GM18858 (cell line): ENCODE data around the gene ENTR1.

Source experiments
- ATAC-seq: cut with Tn5 transposase; IDR thresholded peaks from one replicate; pipeline ENCODE4 v1.9.1; 2021; ENCODE audit not compliant: unreplicated experiment

The ENTR1 gene

GRCh38 chr9:136378170-136379002 lies 32.0 kb downstream of the ENTR1 start:
- no peak for ATAC-seq

DNA sequence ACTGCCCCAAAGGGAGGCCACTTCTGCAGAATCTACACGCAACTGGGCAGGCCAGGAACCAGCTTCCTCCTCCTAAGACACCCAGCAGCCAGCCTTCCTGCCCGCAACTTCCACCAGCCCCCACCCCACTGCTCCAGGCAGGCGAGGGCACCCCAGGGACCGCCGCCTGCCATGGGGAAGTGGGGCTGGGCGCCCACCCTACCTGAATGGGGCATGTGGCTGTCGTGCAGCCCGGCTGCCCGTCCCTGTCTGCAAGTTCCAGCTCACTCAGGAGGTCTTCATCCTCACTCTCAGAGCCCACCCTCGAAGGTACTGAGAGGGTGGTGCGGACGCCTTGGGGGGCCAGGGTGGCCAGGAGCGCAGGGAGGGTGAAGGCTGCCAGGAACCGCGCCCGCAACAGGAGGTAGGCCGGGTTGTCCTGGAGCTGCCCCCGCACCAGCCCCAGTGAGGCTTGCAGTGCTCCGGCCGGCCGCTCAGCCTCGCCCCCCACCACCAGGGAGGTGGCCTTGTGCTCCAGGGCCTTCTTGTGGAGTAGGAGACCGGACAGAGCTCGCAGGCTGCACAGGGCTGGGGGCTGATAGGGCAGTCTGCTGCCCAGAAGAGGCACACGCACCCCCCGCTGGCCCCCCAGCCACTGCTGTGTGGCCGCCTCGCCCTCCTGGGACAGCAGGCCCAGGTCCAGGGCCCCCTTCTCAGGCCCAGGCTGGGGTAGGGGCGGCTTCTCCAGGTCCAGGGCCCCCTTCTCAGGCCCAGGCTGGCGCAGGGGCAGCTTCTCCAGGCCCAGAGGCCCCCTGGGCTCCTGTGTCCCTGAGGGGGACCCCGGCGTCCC lies 32.9 kb downstream of the ENTR1 start:
- no peak for ATAC-seq

- no peak for ATAC-seq
Observed at GRCh38 chr9:136376457-136376856, 34.0 kb downstream of the ENTR1 start.

DNA sequence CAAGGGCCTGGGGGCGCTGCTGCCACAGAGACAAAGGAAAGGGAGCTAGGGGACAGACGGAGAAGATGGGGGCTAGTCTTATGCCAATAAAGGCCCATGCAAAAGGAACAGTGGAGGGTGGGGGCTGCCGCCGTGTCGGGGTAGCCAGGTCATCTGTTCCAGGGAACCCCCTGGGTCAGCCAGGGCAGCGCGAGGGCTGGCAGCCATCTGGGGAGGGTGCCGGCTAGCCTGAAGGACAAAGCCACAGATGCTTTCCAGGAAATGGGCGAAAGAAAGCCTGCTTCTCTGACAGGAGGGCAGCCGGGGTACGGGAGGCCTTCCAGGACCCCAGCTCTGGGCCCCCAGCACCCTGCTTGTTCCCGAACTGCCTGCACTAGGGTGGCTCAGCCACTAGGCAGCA lies 35.3 kb downstream of the ENTR1 start:
- no peak for ATAC-seq

DNA sequence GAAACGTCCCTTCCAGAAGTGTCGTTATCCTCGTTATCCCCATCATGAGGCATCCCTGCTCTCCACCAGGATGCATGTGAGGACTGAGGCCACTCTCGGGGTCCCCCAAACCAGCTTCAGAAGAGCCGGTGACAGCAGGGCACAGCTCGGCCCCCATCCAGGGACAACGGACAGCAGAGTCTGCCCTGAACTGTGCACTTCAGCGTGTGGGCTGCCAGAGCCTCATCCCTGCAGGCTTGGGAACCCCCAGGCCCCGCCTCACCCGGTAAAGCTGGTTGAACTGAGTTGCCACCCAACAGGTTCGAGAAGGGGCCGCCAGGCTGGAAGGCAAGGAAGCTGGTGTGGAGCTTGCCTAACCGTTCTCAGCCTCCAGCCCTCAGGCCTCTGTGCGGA lies 36.2 kb downstream of the ENTR1 start:
- no peak for ATAC-seq

DNA sequence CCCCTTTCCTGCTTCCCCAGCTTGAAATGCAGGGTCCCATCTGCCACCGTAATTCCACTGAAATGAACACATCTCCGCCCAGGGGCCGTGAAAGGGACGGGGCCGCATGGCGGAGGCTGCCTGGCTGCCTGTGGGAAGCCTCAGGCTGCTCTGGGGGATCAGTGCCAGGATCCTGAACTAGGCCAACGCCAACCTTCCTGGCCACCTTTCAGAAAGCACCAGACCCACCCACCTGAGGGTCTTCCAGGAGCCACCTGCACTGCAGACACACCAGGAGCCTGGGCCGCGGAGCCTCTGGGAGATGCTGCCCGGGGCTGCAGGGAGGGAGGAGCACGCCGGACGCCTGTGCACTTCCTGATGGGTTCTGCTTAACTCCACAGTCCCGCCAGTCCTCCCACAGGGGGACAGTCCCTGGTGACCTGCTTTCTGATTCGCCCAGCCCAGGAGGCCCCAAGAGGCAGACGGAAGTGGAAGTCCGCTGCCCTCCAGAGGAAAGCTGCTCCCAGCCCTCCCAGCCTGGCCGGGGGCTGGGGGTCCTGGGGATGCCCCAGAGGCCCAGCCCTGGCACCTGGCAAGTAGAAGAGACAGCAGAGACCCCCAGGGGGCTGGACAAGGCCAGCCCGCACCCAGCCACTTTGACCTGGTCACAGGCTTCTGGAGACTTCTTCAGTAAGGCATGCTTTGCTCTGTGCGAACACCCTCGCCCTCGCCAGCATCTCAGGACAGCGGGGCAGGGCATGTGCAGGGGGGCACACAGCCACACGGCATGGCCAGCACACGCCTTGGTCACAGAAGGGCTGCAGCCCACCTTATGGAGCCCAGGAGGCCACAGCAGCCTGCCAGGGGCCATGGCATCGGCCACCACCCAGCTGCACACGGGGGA lies 36.9 kb downstream of the ENTR1 start, which contains the start of gene CARD9:
TSS of gene CARD9 (minus strand) at position 370 of the 883 bp plus-strand sequence. CDS start 1,591 bp downstream, outside the sequence.
- no peak for ATAC-seq

DNA sequence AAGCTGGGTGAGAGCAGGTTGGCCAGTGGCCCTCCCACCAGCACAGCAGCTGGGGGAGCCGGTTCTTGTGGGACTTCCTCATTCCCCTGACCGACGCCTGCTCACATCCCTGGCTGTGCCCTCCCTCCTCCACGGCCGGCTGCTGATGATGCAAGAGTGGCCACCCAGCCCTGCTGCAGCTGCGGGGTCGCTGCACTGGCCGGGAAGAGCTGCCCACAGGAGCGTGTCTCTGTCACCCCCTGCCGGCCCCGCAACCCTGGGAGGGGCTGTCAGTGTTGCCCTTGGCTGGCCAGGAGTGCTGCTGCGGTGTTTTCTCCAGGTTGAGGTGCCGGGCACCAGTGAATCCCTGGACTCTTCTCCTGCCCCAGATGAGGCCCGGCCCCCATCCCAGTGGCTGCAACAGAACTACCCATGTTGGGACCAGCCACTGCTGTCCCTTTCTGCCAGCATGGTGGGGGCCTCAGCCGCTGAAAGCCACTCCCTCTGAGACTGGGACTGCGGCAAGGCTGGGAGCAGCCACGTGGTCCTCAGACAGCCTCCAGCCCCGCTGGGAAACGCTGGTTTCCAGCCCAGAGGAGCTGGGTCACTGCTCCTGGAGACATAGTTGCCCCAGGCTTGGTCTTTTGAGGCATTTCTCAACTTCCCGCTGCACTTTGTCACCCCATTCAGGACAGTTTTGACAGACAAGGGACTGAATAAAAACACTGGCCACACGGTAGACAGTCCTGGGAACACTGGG lies 37.7 kb downstream of the ENTR1 start:
- no peak for ATAC-seq

GRCh38 chr9:136372006-136372405 lies 38.4 kb downstream of the ENTR1 start:
- ATAC-seq: no peak

- no peak for ATAC-seq
Observed at GRCh38 chr9:136371533-136371880, 38.9 kb downstream of the ENTR1 start.

DNA sequence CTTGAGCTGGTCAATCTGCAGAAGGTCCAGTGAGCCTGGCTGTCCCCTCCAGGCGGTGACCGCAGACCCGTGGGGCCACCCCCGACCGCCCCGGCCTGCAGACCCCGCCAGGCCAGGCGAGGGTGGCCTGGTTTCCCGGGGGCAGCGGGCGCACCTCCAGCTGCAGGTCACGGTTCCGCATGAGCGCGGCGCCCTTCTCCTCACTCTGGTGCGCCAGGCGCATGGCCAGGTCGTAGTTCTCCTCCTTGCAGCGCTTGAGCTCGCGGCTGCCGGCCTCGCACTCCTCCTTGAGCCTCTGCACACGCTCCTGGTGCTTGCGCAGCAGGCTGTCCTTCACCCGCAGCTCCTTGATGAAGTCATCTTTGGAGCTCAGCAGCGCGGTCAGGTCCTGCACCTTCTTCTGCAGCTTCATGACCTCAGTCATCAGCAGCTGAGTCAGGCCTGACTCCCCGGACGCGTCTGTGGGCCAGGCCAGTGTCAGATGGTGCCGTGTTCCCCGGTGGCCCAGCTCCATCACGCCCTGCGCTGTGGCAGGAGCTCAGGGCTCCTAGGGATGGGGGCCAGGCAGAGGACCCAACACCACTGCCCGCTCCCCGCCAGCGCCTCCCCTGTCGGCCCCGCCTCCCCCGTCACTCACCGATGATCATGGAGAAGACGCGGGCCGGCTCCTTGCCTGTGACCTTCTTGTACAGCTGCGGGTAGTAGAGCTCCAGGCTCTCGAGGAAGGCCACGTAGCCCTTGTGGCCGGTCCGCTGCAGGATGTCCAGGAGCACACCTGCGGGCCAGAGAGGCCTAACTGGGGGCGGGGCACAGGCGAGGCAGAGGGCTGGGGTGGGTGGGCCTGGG lies 39.5 kb downstream of the ENTR1 start:
- no peak for ATAC-seq

GRCh38 chr9:136370037-136370436 lies 40.4 kb downstream of the ENTR1 start:
- ATAC-seq: no peak

DNA sequence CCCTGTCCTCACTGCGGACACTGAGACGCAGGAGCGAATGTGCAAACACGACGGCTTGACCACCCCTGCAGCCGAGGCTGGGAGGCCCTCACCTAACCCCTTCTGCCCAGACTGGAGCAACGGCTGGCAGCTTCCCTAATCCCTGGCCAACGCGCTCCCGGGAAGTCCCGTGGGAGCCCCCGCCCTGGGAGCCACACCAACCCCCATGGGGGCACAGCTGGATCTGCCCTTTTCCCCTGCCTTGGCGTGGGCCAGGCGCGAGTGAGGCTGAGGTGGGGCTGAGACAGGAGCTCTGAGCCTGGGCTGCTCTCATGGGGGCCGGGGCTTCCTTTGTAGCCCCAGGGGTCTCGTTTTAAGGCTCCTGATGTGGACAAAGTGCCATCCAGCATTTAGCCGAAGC lies 42.2 kb downstream of the ENTR1 start:
- no peak for ATAC-seq

DNA sequence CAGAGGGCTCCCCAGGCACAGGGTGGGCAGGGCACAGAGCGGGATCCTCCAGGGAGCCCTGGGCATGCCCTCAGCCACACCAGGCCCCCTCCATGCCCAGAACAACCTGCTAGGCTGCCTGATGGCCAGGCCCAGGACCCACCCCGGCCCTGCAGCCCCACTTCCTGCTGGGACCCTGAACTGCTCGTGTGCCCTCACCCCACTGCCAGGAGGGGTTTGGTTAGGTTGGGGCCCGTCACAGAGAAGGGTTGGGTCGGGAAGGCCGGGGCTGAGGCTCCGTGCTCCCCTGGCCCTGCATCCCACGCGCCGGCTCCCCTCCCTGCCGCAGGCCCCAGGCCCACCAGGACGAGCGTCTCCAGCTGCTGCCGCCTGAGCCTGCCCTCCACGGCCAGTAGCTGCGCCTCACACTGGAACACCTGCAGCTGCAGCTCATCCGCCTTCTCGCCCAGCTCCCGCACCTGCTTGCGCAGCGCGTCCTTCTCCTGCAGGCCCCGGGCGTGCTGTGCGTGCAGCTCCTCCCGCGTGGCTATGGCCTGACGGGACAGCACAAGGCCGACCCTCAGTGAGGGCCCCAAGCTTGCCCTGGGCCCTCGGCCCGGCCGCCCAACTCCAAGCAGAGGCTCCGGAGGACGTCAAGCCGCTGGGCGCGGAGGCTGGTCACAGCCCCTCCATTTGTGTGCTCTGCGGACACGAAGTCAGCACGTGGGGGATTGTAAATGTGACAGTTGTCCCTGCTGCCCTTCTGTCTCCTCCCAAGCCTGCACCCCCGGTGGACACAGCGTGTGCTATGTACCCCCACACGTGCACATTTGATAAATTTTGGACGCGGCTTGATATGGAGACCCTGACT lies 42.9 kb downstream of the ENTR1 start:
- no peak for ATAC-seq

GRCh38 chr9:136366826-136367225 lies 43.6 kb downstream of the ENTR1 start:
- no peak for ATAC-seq

DNA sequence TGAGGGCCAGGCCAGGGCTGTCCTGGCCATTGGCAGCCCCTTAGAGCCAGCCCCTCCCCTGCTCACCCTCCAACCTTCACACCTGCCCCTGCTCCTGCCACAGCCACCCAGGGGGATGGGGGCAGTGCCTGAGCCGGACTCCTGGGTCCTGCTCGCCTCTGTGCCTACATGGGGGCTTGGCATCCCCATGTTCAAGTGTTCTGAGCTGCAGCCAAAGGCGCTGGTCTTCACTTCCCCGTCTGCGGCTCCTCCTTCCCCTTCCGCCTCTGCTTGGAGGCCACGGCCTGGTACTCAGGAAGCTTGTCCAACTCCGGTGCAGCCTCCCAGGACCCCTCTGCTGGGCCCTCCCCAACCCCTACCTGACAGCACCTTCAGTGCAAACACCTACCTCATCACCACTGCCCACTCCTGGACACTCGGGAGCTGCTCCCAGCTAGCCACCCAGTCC lies 44.6 kb downstream of the ENTR1 start:
- ATAC-seq: no peak

DNA sequence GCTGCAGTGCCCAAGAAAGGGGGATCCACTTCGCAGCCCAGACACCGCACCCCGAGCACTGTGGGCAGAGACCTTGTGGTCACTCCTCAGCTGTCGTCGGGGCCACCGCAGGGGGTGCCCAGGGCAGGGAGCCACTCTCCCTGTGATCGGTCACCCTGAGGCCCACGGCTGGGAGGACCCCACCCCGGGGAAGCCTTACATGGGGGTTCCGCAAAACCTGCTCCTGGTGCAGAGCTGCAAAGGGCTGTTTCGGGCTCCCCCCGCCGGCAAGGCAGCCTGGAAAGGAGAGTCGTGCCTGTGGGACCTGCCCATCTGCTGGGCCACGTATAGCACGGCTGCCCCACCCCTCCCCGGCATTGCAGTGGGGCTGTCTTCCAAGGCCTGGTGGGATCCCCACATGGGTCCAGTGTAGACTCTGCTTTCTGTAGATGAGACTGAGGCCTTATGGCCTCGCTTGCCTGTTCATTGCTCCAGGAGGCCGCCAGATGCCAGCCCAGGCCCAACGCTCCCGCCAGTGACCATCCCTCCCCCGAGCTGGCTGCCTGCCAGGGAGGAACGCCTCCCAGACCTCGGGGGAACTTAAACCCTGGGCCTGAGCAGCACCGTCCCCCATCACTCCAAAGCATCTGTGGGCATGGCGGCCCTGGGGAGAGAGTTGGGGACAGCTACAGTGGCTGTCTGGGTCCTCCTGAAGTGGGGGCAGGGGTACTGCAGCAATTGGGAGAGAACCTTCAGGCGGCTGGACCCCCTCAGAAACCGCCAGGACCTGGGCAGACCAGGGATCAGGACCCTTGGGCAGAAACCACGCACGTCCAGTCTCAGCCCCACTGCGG lies 45.3 kb downstream of the ENTR1 start:
- ATAC-seq: no peak

DNA sequence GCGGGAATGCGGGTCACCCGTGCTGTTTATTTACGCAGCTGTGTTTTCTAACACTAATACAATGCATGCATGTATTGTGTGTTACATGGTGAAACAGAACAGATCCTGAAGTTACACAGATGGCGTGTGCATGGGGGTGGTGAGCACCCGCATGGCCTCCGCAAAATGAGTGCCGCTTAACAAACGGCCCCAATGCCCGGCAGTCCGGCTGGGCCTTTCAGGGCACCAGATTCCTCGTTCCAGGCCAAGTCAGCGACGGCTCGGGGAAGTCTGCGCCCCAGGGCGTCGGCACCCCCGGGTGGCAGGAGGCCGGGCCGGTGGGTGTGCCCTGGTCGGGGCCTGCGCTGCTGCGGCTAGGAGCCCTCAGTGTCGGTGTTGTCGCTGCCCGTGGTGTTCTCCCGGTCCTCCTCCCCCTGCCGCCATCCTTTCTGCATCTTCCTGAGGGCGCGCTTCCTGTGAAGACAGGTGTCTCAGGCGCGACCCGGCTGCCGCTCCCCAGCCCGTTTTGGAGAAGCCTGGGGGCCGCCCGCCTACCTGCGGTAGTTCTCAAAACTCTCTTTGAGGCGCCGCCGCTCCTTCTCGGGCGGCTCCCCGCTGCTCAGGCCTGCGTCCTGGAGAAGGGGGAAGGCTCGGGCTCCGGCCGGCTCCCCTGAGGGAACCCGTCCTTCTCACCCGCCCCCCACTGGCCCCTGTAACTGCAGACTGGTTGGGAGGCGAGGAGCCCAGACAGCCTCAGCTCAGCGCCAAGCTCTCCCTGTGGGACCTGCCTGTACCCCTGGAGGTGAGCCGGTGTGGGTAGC lies 46.3 kb downstream of the ENTR1 start:
- ATAC-seq: peak; percentile 6
